Activated gamma-delta T cell treated with Interleukin-2 at 50 U/mL for 16 hours (primary cell): Measurements from ENCODE around the gene UBL4B.

Experiments used
- DNase-seq: peaks from one replicate; pipeline ENCODE4 v3.0.0-alpha.2; 2020

The UBL4B gene

GRCh38 chr1:110118636-110119396 lies 6.6 kb downstream of the UBL4B start:
- no peak for DNase-seq

- no peak for DNase-seq
Observed at GRCh38 chr1:110119843-110120242, 7.6 kb downstream of the UBL4B start.

GRCh38 chr1:110120960-110121561 lies 8.8 kb downstream of the UBL4B start:
- no peak for DNase-seq

- DNase-seq = no peak
Observed at GRCh38 chr1:110123224-110123623, 11.0 kb downstream of the UBL4B start.

GRCh38 chr1:110125810-110126209 lies 13.6 kb downstream of the UBL4B start:
- DNase-seq = no peak

- DNase-seq = no peak
Observed at GRCh38 chr1:110130113-110130591, 17.9 kb downstream of the UBL4B start.

- DNase-seq = no peak
Observed at GRCh38 chr1:110130989-110131388, 18.7 kb downstream of the UBL4B start.

- DNase-seq = no peak
Observed at GRCh38 chr1:110132682-110133081, 20.4 kb downstream of the UBL4B start.

GRCh38 chr1:110133436-110133835 lies 21.2 kb downstream of the UBL4B start:
- no peak for DNase-seq

GRCh38 chr1:110134050-110134595 lies 21.9 kb downstream of the UBL4B start:
- no peak for DNase-seq

GRCh38 chr1:110135246-110135645 lies 23.0 kb downstream of the UBL4B start:
- DNase-seq = no peak

- DNase-seq = no peak
Observed at GRCh38 chr1:110135666-110136065, 23.4 kb downstream of the UBL4B start.

- no peak for DNase-seq
Observed at GRCh38 chr1:110136911-110137310, 24.7 kb downstream of the UBL4B start.

- DNase-seq = no peak
Observed at GRCh38 chr1:110138956-110139355, 26.7 kb downstream of the UBL4B start.

- DNase-seq = no peak
Observed at GRCh38 chr1:110144366-110144765, 32.1 kb downstream of the UBL4B start.

GRCh38 chr1:110148961-110149360 lies 36.7 kb downstream of the UBL4B start:
- DNase-seq = no peak

- DNase-seq = no peak
Observed at GRCh38 chr1:110150330-110151174, 38.3 kb downstream of the UBL4B start, which contains the start of gene SLC6A17. SLC6A17 (plus strand) TSS chr1:110150494; CDS start chr1:110166930, 16,436 bp downstream.

- DNase-seq = no peak
Observed at GRCh38 chr1:110151175-110151669, 39.0 kb downstream of the UBL4B start.

- no peak for DNase-seq
Observed at GRCh38 chr1:110152133-110152785, 40.0 kb downstream of the UBL4B start.

GRCh38 chr1:110153407-110153950 lies 41.2 kb downstream of the UBL4B start:
- no peak for DNase-seq

GRCh38 chr1:110155878-110156522 lies 43.8 kb downstream of the UBL4B start:
- peak; percentile 45 for DNase-seq

GRCh38 chr1:110158261-110158660 lies 46.0 kb downstream of the UBL4B start:
- DNase-seq = no peak
